Progenitor cell of endocrine pancreas (in vitro differentiated cells): Measurements from ENCODE around the gene HNMT. TPM values are rescaled to one million over a fixed set of nuclear protein-coding genes. Genes with fewer than 3 reads are reported as not detected.

ENCODE experiments used
- DNase-seq: peaks from one replicate; pipeline ENCODE4 v3.0.0; 2021; ENCODE audit warnings: low spot score; ENCODE audit not compliant: unreplicated experiment
- H3K27ac Mint-ChIP-seq: 2 replicates; pipeline ENCODE4 v1.8.0; 2021; ENCODE audit warnings: mild to moderate bottlenecking, moderate library complexity, mixed read lengths
- H3K27me3 Mint-ChIP-seq: 2 replicates; pipeline ENCODE4 v1.8.0; 2021; ENCODE audit warnings: mixed read lengths
- H3K36me3 Mint-ChIP-seq: 2 replicates; pipeline ENCODE4 v1.8.0; 2022; ENCODE audit warnings: mixed read lengths; ENCODE audit not compliant: insufficient read depth
- H3K4me1 Mint-ChIP-seq: 2 replicates; pipeline ENCODE4 v1.8.0; 2021; ENCODE audit warnings: low read depth, mixed read lengths
- H3K4me3 Mint-ChIP-seq: 2 replicates; pipeline ENCODE4 v1.8.0; 2021; ENCODE audit warnings: low read depth, mild to moderate bottlenecking, moderate library complexity, mixed read lengths
- H3K9me3 Mint-ChIP-seq: 2 replicates; pipeline ENCODE4 v1.8.0; 2021; ENCODE audit warnings: low read depth, mixed read lengths
- total RNA-seq: library from RNA; stranded (reverse); gene quantifications from 2 replicates; pipeline ENCODE4 v1.2.1, GENCODE V29; 2021
- TF ChIP-seq, protein P1 (sequence below): fragments of 200-600 bp; sonication (generic); IDR thresholded peaks from one replicate; pipeline ENCODE4 v1.5.0; 2021; ENCODE audit warnings: antibody characterized with exemption, mild to moderate bottlenecking; ENCODE audit not compliant: unreplicated experiment

The HNMT gene
- total RNA-seq, 1 donor from 2014 or later: 17.6 TPM

GRCh38 chr2:138058427-138058826 is 94.2 kb downstream of the HNMT start:
- H3K36me3 Mint-ChIP-seq: no peaks in the 10 kb centered on the region
- no peak overlapping the region for H3K27ac Mint-ChIP-seq
- H3K4me1 Mint-ChIP-seq: no peaks in the 10 kb centered on the region
- H3K4me3 Mint-ChIP-seq: no peak overlapping the region
- no peaks in the 10 kb centered on the region for H3K9me3 Mint-ChIP-seq
- DNase-seq: no peak
- H3K27me3 Mint-ChIP-seq: no peaks in the 10 kb centered on the region
- TF ChIP-seq, protein P1, sequence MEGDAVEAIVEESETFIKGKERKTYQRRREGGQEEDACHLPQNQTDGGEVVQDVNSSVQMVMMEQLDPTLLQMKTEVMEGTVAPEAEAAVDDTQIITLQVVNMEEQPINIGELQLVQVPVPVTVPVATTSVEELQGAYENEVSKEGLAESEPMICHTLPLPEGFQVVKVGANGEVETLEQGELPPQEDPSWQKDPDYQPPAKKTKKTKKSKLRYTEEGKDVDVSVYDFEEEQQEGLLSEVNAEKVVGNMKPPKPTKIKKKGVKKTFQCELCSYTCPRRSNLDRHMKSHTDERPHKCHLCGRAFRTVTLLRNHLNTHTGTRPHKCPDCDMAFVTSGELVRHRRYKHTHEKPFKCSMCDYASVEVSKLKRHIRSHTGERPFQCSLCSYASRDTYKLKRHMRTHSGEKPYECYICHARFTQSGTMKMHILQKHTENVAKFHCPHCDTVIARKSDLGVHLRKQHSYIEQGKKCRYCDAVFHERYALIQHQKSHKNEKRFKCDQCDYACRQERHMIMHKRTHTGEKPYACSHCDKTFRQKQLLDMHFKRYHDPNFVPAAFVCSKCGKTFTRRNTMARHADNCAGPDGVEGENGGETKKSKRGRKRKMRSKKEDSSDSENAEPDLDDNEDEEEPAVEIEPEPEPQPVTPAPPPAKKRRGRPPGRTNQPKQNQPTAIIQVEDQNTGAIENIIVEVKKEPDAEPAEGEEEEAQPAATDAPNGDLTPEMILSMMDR: no peak

GRCh38 chr2:138059487-138060300 is 95.4 kb downstream of the HNMT start:
- Mint-ChIP-seq H3K4me1 (no peaks in the 10 kb centered on the region), H3K27me3 (no peaks in the 10 kb centered on the region), H3K4me3 (no peak overlapping the region), H3K27ac (no peak overlapping the region), H3K9me3 (no peaks in the 10 kb centered on the region), H3K36me3 (no peaks in the 10 kb centered on the region)
- DNase-seq: no peak
- TF ChIP-seq, protein P1: no peak

- Mint-ChIP-seq H3K9me3 (no peaks in the 10 kb centered on the region), H3K4me3 (no peak overlapping the region), H3K36me3 (no peaks in the 10 kb centered on the region), H3K27ac (no peak overlapping the region), H3K27me3 (no peaks in the 10 kb centered on the region), H3K4me1 (no peaks in the 10 kb centered on the region)
- TF ChIP-seq, protein P1: no peak
- no peak for DNase-seq
These were observed 96.0 kb downstream of the HNMT start for GRCh38 chr2:138060301-138060635.

DNA sequence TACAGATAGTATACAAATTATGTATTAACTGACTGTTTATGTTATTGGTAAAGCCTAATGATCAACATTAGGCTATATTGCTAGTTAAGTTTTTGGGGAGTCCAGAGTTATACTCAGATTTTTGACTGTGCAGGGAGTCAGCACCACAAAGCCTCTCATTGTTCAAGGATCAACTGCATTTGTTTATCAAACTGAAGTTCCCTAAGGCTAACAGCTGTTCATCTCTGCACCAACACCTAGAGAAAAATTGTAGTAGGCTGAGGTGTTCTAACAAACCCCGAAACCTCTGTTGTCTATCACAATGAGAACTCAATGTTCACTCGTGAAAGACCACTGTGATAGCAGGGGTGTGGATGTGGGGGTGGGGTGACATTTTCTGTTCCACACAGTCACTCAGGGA is 97.7 kb downstream of the HNMT start:
- H3K9me3 Mint-ChIP-seq: no peaks in the 10 kb centered on the region
- TF ChIP-seq, protein P1: no peak
- no peak for DNase-seq
- no peaks in the 10 kb centered on the region for H3K4me1 Mint-ChIP-seq
- H3K36me3 Mint-ChIP-seq: no peaks in the 10 kb centered on the region
- H3K27me3 Mint-ChIP-seq: no peaks in the 10 kb centered on the region
- H3K27ac Mint-ChIP-seq: no peak overlapping the region
- no peak overlapping the region for H3K4me3 Mint-ChIP-seq

DNA sequence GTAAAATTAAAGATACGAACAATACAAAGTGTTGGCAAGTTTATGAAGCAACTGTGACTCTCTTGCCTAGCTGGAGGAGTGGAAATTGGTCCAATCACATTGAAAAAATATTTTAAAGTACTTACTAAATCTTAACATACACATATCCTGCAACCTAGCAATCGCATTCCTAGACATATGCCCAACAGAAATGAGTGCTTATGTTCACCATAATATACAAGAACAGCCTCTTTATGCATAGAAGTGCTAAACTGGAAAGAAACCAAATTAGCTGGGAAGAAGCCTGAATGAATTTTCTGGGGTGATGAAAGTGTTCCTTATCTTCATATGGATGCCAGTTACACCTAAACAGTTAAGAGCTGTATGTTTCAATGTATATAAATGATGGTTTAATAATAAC is 98.9 kb downstream of the HNMT start:
- Mint-ChIP-seq H3K36me3 (no peaks in the 10 kb centered on the region), H3K4me1 (no peaks in the 10 kb centered on the region), H3K27ac (no peak overlapping the region), H3K27me3 (no peaks in the 10 kb centered on the region), H3K4me3 (no peak overlapping the region), H3K9me3 (no peaks in the 10 kb centered on the region)
- no peak for DNase-seq
- TF ChIP-seq, protein P1: no peak
